ENCODE data around the gene KRTAP11-1. TPM values are rescaled to one million over a fixed set of nuclear protein-coding genes. Genes with fewer than 3 reads are reported as not detected.

The KRTAP11-1 gene
- total and polyA plus RNA-seq, 11 donors: not detected

GRCh38 chr21:30831194-30831765 lies 50.1 kb downstream of the KRTAP11-1 start:
- H3K4me3 ChIP-seq: no peak overlapping the region
- H3K9me3 ChIP-seq: peaks cover 0 to 18% (median 5%) of the 10 kb centered on the region in 12 donors
- ATAC-seq (no peak), DNase-seq (no peak)
- no peaks in the 10 kb centered on the region for H3K4me1 ChIP-seq
- H3K27me3 ChIP-seq: no peaks in the 10 kb centered on the region
- 26 to 37% (median 30%) methylated on average over 6 of the region's 6 CpGs for WGBS, 4 donors
- H3K36me3 ChIP-seq: no peaks in the 10 kb centered on the region
- no peak overlapping the region for H3K27ac ChIP-seq
- intact Hi-C loops (cut with DNase I): loop anchor here in 7 of 10 donors (1.0 to 10.0 kb wide), 5 partner anchors 154 to 256 kb away; no protein-coding TSS in a partner anchor
- TF ChIP-seq POLR2A (IDR thresholded peaks at IDR 0.05) (no peak), CTCF (IDR thresholded peaks at IDR 0.05) (peak; percentile 17 to 65 (median 46))

Other genes starting within 250 kb of the KRTAP11-1 start
- gene KRTAP20-2, start 246.4 kb downstream of the KRTAP11-1 start, total RNA-seq: not detected
- not detected for gene KRTAP20-2, start 246.4 kb downstream of the KRTAP11-1 start, polyA plus RNA-seq
- gene KRTAP20-3, start 238.7 kb downstream of the KRTAP11-1 start, total RNA-seq: not detected
- not detected for gene KRTAP20-3, start 238.7 kb downstream of the KRTAP11-1 start, polyA plus RNA-seq
- not detected for gene KRTAP21-3, start 162.8 kb downstream of the KRTAP11-1 start, total RNA-seq
- gene KRTAP21-3, start 162.8 kb downstream of the KRTAP11-1 start, polyA plus RNA-seq: not detected
- not detected for gene KRTAP21-2, start 134.3 kb downstream of the KRTAP11-1 start, total RNA-seq
- not detected for gene KRTAP21-2, start 134.3 kb downstream of the KRTAP11-1 start, polyA plus RNA-seq
- gene KRTAP21-1, start 126.2 kb downstream of the KRTAP11-1 start, total RNA-seq: not detected
- gene KRTAP21-1, start 126.2 kb downstream of the KRTAP11-1 start, polyA plus RNA-seq: not detected
- not detected for gene KRTAP8-1, start 68.3 kb downstream of the KRTAP11-1 start, total RNA-seq
- not detected for gene KRTAP8-1, start 68.3 kb downstream of the KRTAP11-1 start, polyA plus RNA-seq
- gene KRTAP7-1, start 51.8 kb downstream of the KRTAP11-1 start, total RNA-seq: not detected
- gene KRTAP7-1, start 51.8 kb downstream of the KRTAP11-1 start, polyA plus RNA-seq: not detected
- not detected for gene KRTAP19-8, start 156.9 kb upstream of the KRTAP11-1 start, total RNA-seq
- gene KRTAP19-8, start 156.9 kb upstream of the KRTAP11-1 start, polyA plus RNA-seq: not detected